ENCODE results near the gene ARHGEF7.

Gene ARHGEF7

GRCh38 chr13:111247552-111247951, 132.4 kb downstream of the ARHGEF7 start:
- Histone ChIP-seq H3K9ac (ENCODE audit: low read length) (no peak overlapping the region), H3K27ac (ENCODE audit: low read depth, low read length) (no peak overlapping the region), H3K79me1 (ENCODE audit: low read length) (peaks cover 2% of the 10 kb centered on the region), H3K18ac (ENCODE audit: low read length) (no peak overlapping the region), H3K27me3 (ENCODE audit: insufficient read depth, low read length, poor library complexity) (no peaks in the 10 kb centered on the region), H3K79me2 (ENCODE audit: control insufficient read depth, insufficient read depth, low read length) (no peaks in the 10 kb centered on the region), H3K36me3 (ENCODE audit: control insufficient read depth, insufficient read depth, low read length) (peaks cover 2% of the 10 kb centered on the region), H2BK5ac (ENCODE audit: low read length) (no peak overlapping the region), H3K56ac (ENCODE audit: low read length) (no peak overlapping the region), H3K4ac (ENCODE audit: low read depth, low read length) (no peak overlapping the region), H4K5ac (ENCODE audit: low read length) (no peak overlapping the region), H3K4me2 (ENCODE audit: low read length) (no peak overlapping the region), H2AK5ac (ENCODE audit: low read length) (no peak overlapping the region), H2BK15ac (replicated peaks; ENCODE audit: low read depth) (no peak overlapping the region), H2BK120ac (ENCODE audit: low read depth, low read length) (no peak overlapping the region), H3K23ac (ENCODE audit: low read length) (no peak overlapping the region), H4K8ac (ENCODE audit: low read depth, low read length) (no peak overlapping the region), H3K4me3 (ENCODE audit: low read length) (no peak overlapping the region), H3K4me1 (ENCODE audit: control insufficient read depth, low read depth, low read length) (peaks cover 5% of the 10 kb centered on the region)
- DNase-seq = no peak
- no CpG with 5 or more reads among the region's 7 CpGs for WGBS (ENCODE audit: extremely low coverage, insufficient coverage, low lambda C conversion rate)

- no peak overlapping the region for H3K56ac ChIP-seq (ENCODE audit: low read length)
- no peak overlapping the region for H4K8ac ChIP-seq (ENCODE audit: low read depth, low read length)
- peaks cover 7% of the 10 kb centered on the region for H3K4me1 ChIP-seq (ENCODE audit: control insufficient read depth, low read depth, low read length)
- H3K79me1 ChIP-seq (ENCODE audit: low read length) = peaks cover 8% of the 10 kb centered on the region
- no CpG with 5 or more reads among the region's 3 CpGs for WGBS (ENCODE audit: extremely low coverage, insufficient coverage, low lambda C conversion rate)
- H3K9ac ChIP-seq (ENCODE audit: low read length) = no peak overlapping the region
- no peak overlapping the region for H2AK5ac ChIP-seq (ENCODE audit: low read length)
- H3K18ac ChIP-seq (ENCODE audit: low read length) = no peak overlapping the region
- no peak overlapping the region for H3K4me3 ChIP-seq (ENCODE audit: low read length)
- H2BK15ac ChIP-seq (replicated peaks; ENCODE audit: low read depth) = no peak overlapping the region
- no peak for DNase-seq
- no peak overlapping the region for H2BK120ac ChIP-seq (ENCODE audit: low read depth, low read length)
- H3K27me3 ChIP-seq (ENCODE audit: insufficient read depth, low read length, poor library complexity) = no peaks in the 10 kb centered on the region
- H3K4ac ChIP-seq (ENCODE audit: low read depth, low read length) = no peak overlapping the region
- no peak overlapping the region for H3K27ac ChIP-seq (ENCODE audit: low read depth, low read length)
- H3K79me2 ChIP-seq (ENCODE audit: control insufficient read depth, insufficient read depth, low read length) = no peaks in the 10 kb centered on the region
- no peak overlapping the region for H3K23ac ChIP-seq (ENCODE audit: low read length)
- H3K4me2 ChIP-seq (ENCODE audit: low read length) = no peak overlapping the region
- no peak overlapping the region for H2BK5ac ChIP-seq (ENCODE audit: low read length)
- H3K36me3 ChIP-seq (ENCODE audit: control insufficient read depth, insufficient read depth, low read length) = peaks cover 2% of the 10 kb centered on the region
- no peak overlapping the region for H4K5ac ChIP-seq (ENCODE audit: low read length)
Observed at GRCh38 chr13:111248822-111249221, 133.7 kb downstream of the ARHGEF7 start.

GRCh38 chr13:111249637-111250360, 134.7 kb downstream of the ARHGEF7 start:
- no peak overlapping the region for H3K4ac ChIP-seq (ENCODE audit: low read depth, low read length)
- H3K27me3 ChIP-seq (ENCODE audit: insufficient read depth, low read length, poor library complexity) = no peaks in the 10 kb centered on the region
- H2AK5ac ChIP-seq (ENCODE audit: low read length) = no peak overlapping the region
- H2BK5ac ChIP-seq (ENCODE audit: low read length) = no peak overlapping the region
- H3K4me2 ChIP-seq (ENCODE audit: low read length) = no peak overlapping the region
- no peak overlapping the region for H3K9ac ChIP-seq (ENCODE audit: low read length)
- H3K36me3 ChIP-seq (ENCODE audit: control insufficient read depth, insufficient read depth, low read length) = no peaks in the 10 kb centered on the region
- no peak overlapping the region for H3K27ac ChIP-seq (ENCODE audit: low read depth, low read length)
- H4K5ac ChIP-seq (ENCODE audit: low read length) = no peak overlapping the region
- no peak overlapping the region for H3K23ac ChIP-seq (ENCODE audit: low read length)
- H3K18ac ChIP-seq (ENCODE audit: low read length) = no peak overlapping the region
- no peak overlapping the region for H3K56ac ChIP-seq (ENCODE audit: low read length)
- no peak overlapping the region for H3K4me3 ChIP-seq (ENCODE audit: low read length)
- peaks cover 8% of the 10 kb centered on the region for H3K79me1 ChIP-seq (ENCODE audit: low read length)
- no peak for DNase-seq
- no peak overlapping the region for H2BK120ac ChIP-seq (ENCODE audit: low read depth, low read length)
- peaks cover 7% of the 10 kb centered on the region for H3K4me1 ChIP-seq (ENCODE audit: control insufficient read depth, low read depth, low read length)
- no peak overlapping the region for H2BK15ac ChIP-seq (replicated peaks; ENCODE audit: low read depth)
- H4K8ac ChIP-seq (ENCODE audit: low read depth, low read length) = no peak overlapping the region
- WGBS (ENCODE audit: extremely low coverage, insufficient coverage, low lambda C conversion rate) = no CpG with 5 or more reads among the region's 12 CpGs
- H3K79me2 ChIP-seq (ENCODE audit: control insufficient read depth, insufficient read depth, low read length) = no peaks in the 10 kb centered on the region

- H4K5ac ChIP-seq (ENCODE audit: low read length) = no peak overlapping the region
- peaks cover 7% of the 10 kb centered on the region for H3K4me1 ChIP-seq (ENCODE audit: control insufficient read depth, low read depth, low read length)
- H2BK15ac ChIP-seq (replicated peaks; ENCODE audit: low read depth) = no peak overlapping the region
- H3K36me3 ChIP-seq (ENCODE audit: control insufficient read depth, insufficient read depth, low read length) = no peaks in the 10 kb centered on the region
- peaks cover 12% of the 10 kb centered on the region for H3K79me1 ChIP-seq (ENCODE audit: low read length)
- H3K79me2 ChIP-seq (ENCODE audit: control insufficient read depth, insufficient read depth, low read length) = peaks cover 2% of the 10 kb centered on the region
- no peak overlapping the region for H2BK120ac ChIP-seq (ENCODE audit: low read depth, low read length)
- no peak overlapping the region for H3K18ac ChIP-seq (ENCODE audit: low read length)
- peak; percentile 80 for DNase-seq
- H3K56ac ChIP-seq (ENCODE audit: low read length) = no peak overlapping the region
- no peak overlapping the region for H3K4me3 ChIP-seq (ENCODE audit: low read length)
- H3K4ac ChIP-seq (ENCODE audit: low read depth, low read length) = no peak overlapping the region
- no CpG with 5 or more reads among the region's 4 CpGs for whole genome bisulfite sequencing (ENCODE audit: extremely low coverage, insufficient coverage, low lambda C conversion rate)
- no peak overlapping the region for H3K27ac ChIP-seq (ENCODE audit: low read depth, low read length)
- no peak overlapping the region for H4K8ac ChIP-seq (ENCODE audit: low read depth, low read length)
- no peak overlapping the region for H3K23ac ChIP-seq (ENCODE audit: low read length)
- no peak overlapping the region for H3K9ac ChIP-seq (ENCODE audit: low read length)
- H2BK5ac ChIP-seq (ENCODE audit: low read length) = no peak overlapping the region
- H3K27me3 ChIP-seq (ENCODE audit: insufficient read depth, low read length, poor library complexity) = no peaks in the 10 kb centered on the region
- no peak overlapping the region for H3K4me2 ChIP-seq (ENCODE audit: low read length)
- no peak overlapping the region for H2AK5ac ChIP-seq (ENCODE audit: low read length)
Observed at GRCh38 chr13:111251646-111252445, 136.7 kb downstream of the ARHGEF7 start.

GRCh38 chr13:111252446-111253364, 137.6 kb downstream of the ARHGEF7 start:
- no peak overlapping the region for H3K23ac ChIP-seq (ENCODE audit: low read length)
- no peak overlapping the region for H3K56ac ChIP-seq (ENCODE audit: low read length)
- H2BK15ac ChIP-seq (replicated peaks; ENCODE audit: low read depth) = no peak overlapping the region
- H3K4me3 ChIP-seq (ENCODE audit: low read length) = no peak overlapping the region
- DNase-seq = no peak
- H3K4ac ChIP-seq (ENCODE audit: low read depth, low read length) = no peak overlapping the region
- H3K9ac ChIP-seq (ENCODE audit: low read length) = no peak overlapping the region
- peaks cover 2% of the 10 kb centered on the region for H3K79me2 ChIP-seq (ENCODE audit: control insufficient read depth, insufficient read depth, low read length)
- H3K4me1 ChIP-seq (ENCODE audit: control insufficient read depth, low read depth, low read length) = peaks cover 7% of the 10 kb centered on the region
- no peak overlapping the region for H3K4me2 ChIP-seq (ENCODE audit: low read length)
- H2BK120ac ChIP-seq (ENCODE audit: low read depth, low read length) = no peak overlapping the region
- H2AK5ac ChIP-seq (ENCODE audit: low read length) = no peak overlapping the region
- no peaks in the 10 kb centered on the region for H3K36me3 ChIP-seq (ENCODE audit: control insufficient read depth, insufficient read depth, low read length)
- no peak overlapping the region for H4K8ac ChIP-seq (ENCODE audit: low read depth, low read length)
- H4K5ac ChIP-seq (ENCODE audit: low read length) = no peak overlapping the region
- H3K27me3 ChIP-seq (ENCODE audit: insufficient read depth, low read length, poor library complexity) = no peaks in the 10 kb centered on the region
- no peak overlapping the region for H2BK5ac ChIP-seq (ENCODE audit: low read length)
- H3K27ac ChIP-seq (ENCODE audit: low read depth, low read length) = no peak overlapping the region
- H3K79me1 ChIP-seq (ENCODE audit: low read length) = peaks cover 12% of the 10 kb centered on the region
- no CpG with 5 or more reads among the region's 6 CpGs for WGBS (ENCODE audit: extremely low coverage, insufficient coverage, low lambda C conversion rate)
- H3K18ac ChIP-seq (ENCODE audit: low read length) = no peak overlapping the region

Data from mesendoderm (in vitro differentiated cells).